Astrocyte (in vitro differentiated cells and primary cell): ENCODE measurements around the gene TENM3. TPM values are rescaled to one million over a fixed set of nuclear protein-coding genes. Genes with fewer than 3 reads are reported as not detected.
A peak's percentile ranks its signal among the peaks of the same experiment; 100 is the strongest.

Source experiments
- DNase-seq: peaks from one replicate; pipeline ENCODE4 v3.0.0-alpha.2; 2010; ENCODE audit warnings: low read depth
- FAIRE-seq: peaks from 2 replicates; lab custom pipeline; 2011; peaks lifted over from hg19 to GRCh38; lab: Jason Lieb, UNC
- H2AFZ ChIP-seq: 2 replicates; pipeline ENCODE4 v1.6.0; 2012; ENCODE audit warnings: low read depth, low read length, inconsistent platforms
- H3K27ac ChIP-seq: 2 replicates; pipeline ENCODE4 v1.5.1; 2011; ENCODE audit warnings: low read depth, low read length, inconsistent platforms
- H3K27me3 ChIP-seq: 2 replicates; pipeline ENCODE4 v1.6.0; 2011; ENCODE audit warnings: low read length, inconsistent platforms; ENCODE audit not compliant: insufficient read depth
- H3K36me3 ChIP-seq: 2 replicates; pipeline ENCODE4 v1.5.1; 2011; ENCODE audit warnings: low read length, inconsistent platforms; ENCODE audit not compliant: insufficient read depth
- H3K4me1 ChIP-seq: 2 replicates; pipeline ENCODE4 v1.5.1; 2011; ENCODE audit warnings: low read length, inconsistent platforms; ENCODE audit not compliant: insufficient read depth
- H3K4me2 ChIP-seq: 2 replicates; pipeline ENCODE4 v1.6.0; 2012; ENCODE audit warnings: low read length, inconsistent platforms
- H3K4me3 ChIP-seq: 2 replicates; pipeline ENCODE4 v1.5.1; 2011; ENCODE audit warnings: low read depth, mild to moderate bottlenecking, low read length, inconsistent platforms; ENCODE audit not compliant: insufficient read depth
- H3K79me2 ChIP-seq: 2 replicates; pipeline ENCODE4 v1.6.0; 2012; ENCODE audit warnings: mild to moderate bottlenecking, low read length, inconsistent platforms; ENCODE audit not compliant: insufficient read depth
- H3K9ac ChIP-seq: 2 replicates; pipeline ENCODE4 v1.6.0; 2012; ENCODE audit warnings: mild to moderate bottlenecking, low read length, inconsistent platforms
- H3K9me3 ChIP-seq: 2 replicates; pipeline ENCODE4 v1.5.1; 2012; ENCODE audit warnings: low read depth, mild to moderate bottlenecking, low read length, inconsistent platforms; ENCODE audit not compliant: insufficient read depth
- H4K20me1 ChIP-seq: 2 replicates; pipeline ENCODE4 v1.6.0; 2012; ENCODE audit warnings: low read length, inconsistent platforms; ENCODE audit not compliant: insufficient read depth
- H3K27ac Mint-ChIP-seq: one replicate; pipeline ENCODE4 v1.8.0; 2021; ENCODE audit warnings: mild to moderate bottlenecking, mixed read lengths; ENCODE audit not compliant: unreplicated experiment
- H3K27me3 Mint-ChIP-seq: one replicate; pipeline ENCODE4 v1.8.0; 2021; ENCODE audit warnings: low read depth, mixed read lengths; ENCODE audit not compliant: unreplicated experiment
- H3K36me3 Mint-ChIP-seq: one replicate; pipeline ENCODE4 v1.8.0; 2021; ENCODE audit warnings: low read depth, mixed read lengths; ENCODE audit not compliant: unreplicated experiment
- H3K4me1 Mint-ChIP-seq: one replicate; pipeline ENCODE4 v1.8.0; 2021; ENCODE audit warnings: low read depth, mixed read lengths; ENCODE audit not compliant: unreplicated experiment
- H3K4me3 Mint-ChIP-seq: one replicate; pipeline ENCODE4 v1.8.0; 2021; ENCODE audit warnings: mild to moderate bottlenecking, moderate library complexity, mixed read lengths; ENCODE audit not compliant: unreplicated experiment
- H3K9me3 Mint-ChIP-seq: one replicate; pipeline ENCODE4 v1.8.0; 2021; ENCODE audit warnings: mild to moderate bottlenecking, mixed read lengths; ENCODE audit not compliant: unreplicated experiment
- CTCF ChIP-seq: IDR thresholded peaks from 2 replicates; pipeline ENCODE4 v1.5.1; 2011; ENCODE audit warnings: low read depth, mild to moderate bottlenecking, inconsistent platforms, low read length, moderate library complexity; ENCODE audit not compliant: insufficient read depth
- EZH2 ChIP-seq: IDR thresholded peaks from 2 replicates; pipeline ENCODE4 v1.6.1; 2012; ENCODE audit warnings: mild to moderate bottlenecking, low read length, inconsistent platforms; ENCODE audit not compliant: insufficient read depth
- total RNA-seq: library from RNA; stranded (reverse); gene quantifications from 2 replicates; pipeline ENCODE4 v1.2.1, GENCODE V29; 2021

TENM3 gene
- total RNA-seq, 1 donor from 2014 or later: 127 TPM

GRCh38 chr4:182806259-182807252, 563.4 kb downstream of the TENM3 start:
- Mint-ChIP-seq H3K9me3 (peaks cover 6% of the 10 kb centered on the region), H3K27ac (peak overlapping the region; percentile 89), H3K4me3 (peak overlapping the region; percentile 83), H3K36me3 (peaks cover 2% of the 10 kb centered on the region), H3K4me1 (peaks cover 11% of the 10 kb centered on the region), H3K27me3 (no peaks in the 10 kb centered on the region)
- Histone ChIP-seq H3K9me3 (peaks cover 11% of the 10 kb centered on the region), H3K4me3 (peak overlapping the region; percentile 56), H3K79me2 (no peaks in the 10 kb centered on the region), H3K4me2 (peak overlapping the region; percentile 85), H3K9ac (peak overlapping the region; percentile 83), H4K20me1 (no peaks in the 10 kb centered on the region), H2AFZ (peak overlapping the region; percentile 89), H3K4me1 (peaks cover 9% of the 10 kb centered on the region), H3K36me3 (no peaks in the 10 kb centered on the region), H3K27ac (peak overlapping the region; percentile 65), H3K27me3 (no peaks in the 10 kb centered on the region)
- FAIRE-seq (no peak), DNase-seq (peak; percentile 39)
- no peak for TF ChIP-seq EZH2
- TF ChIP-seq CTCF: peak; percentile 61

- H3K4me3 ChIP-seq: no peak overlapping the region
Measured at GRCh38 chr4:182807346-182807745, 564.1 kb downstream of the TENM3 start.

More at GRCh38 chr4:182807346-182807745, 564.1 kb downstream of the TENM3 start:
- H3K4me3 Mint-ChIP-seq: no peak overlapping the region
- H3K9me3 Mint-ChIP-seq: peaks cover 11% of the 10 kb centered on the region
- no peaks in the 10 kb centered on the region for H3K27me3 Mint-ChIP-seq
- H3K9ac ChIP-seq: peak overlapping the region; percentile 83
- no peak overlapping the region for H3K27ac Mint-ChIP-seq
- peaks cover 9% of the 10 kb centered on the region for H3K4me1 ChIP-seq
- H3K79me2 ChIP-seq: no peaks in the 10 kb centered on the region
- no peak for FAIRE-seq
- TF ChIP-seq EZH2 (no peak), CTCF (no peak)
- H2AFZ ChIP-seq: peak overlapping the region; percentile 89
- no peaks in the 10 kb centered on the region for H4K20me1 ChIP-seq
- no peaks in the 10 kb centered on the region for H3K36me3 ChIP-seq
- H3K4me2 ChIP-seq: peak overlapping the region; percentile 85
- peaks cover 11% of the 10 kb centered on the region for H3K4me1 Mint-ChIP-seq
- peaks cover 14% of the 10 kb centered on the region for H3K9me3 ChIP-seq
- H3K27ac ChIP-seq: no peak overlapping the region
- H3K36me3 Mint-ChIP-seq: peaks cover 4% of the 10 kb centered on the region
- H3K27me3 ChIP-seq: no peaks in the 10 kb centered on the region
- DNase-seq: no peak
